ENCODE data around the gene PBX1. TPM values are rescaled to one million over a fixed set of nuclear protein-coding genes. Genes with fewer than 3 reads are reported as not detected.

The PBX1 gene
- polyA plus RNA-seq, 3 donors = 0.07 TPM; not detected in 2

DNA sequence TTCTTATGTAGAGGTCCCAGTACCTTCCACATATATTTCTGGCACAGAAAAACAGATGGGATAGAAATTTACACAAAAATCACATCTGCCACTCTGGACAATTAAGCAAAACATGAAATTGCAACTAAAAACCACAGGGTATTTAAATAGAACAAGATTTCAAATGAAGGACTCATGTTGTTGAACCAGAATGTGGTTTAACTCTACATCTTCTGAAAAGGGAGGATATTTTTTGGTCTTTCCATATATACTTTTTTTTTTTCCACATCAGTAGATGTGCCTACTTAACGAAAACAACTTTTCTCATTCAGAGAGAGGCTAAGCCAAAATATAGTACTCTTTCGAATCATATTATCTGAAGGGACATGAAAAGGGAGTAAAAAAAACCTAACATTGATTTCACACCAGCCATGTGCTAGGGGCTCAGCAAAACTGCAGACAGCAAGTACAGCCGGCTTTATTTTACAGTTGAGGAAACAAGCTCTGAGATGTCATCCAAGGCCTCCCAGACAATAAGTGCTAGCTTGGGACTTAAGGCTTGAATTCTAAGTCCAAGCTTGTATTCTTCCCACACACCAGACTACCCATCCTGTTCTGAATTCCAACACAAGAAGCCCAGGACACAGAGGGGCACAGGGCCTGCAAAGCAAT, 208.9 kb downstream of the PBX1 start:
- Histone ChIP-seq H3K9me3 (replicated peaks in 1 of 2; ENCODE audit: control insufficient read depth in 1 of 2, insufficient read depth in 1 of 2, low read length in 2 of 2) (no peaks in the 10 kb centered on the region), H3K4me3 (replicated peaks in 1 of 3; ENCODE audit: low read depth in 2 of 3, low read length in 3 of 3) (no peak overlapping the region), H3K4me2 (replicated peaks; ENCODE audit: extremely low read depth, low read length, poor library complexity, severe bottlenecking) (no peak overlapping the region), H3K27ac (ENCODE audit: low read depth in 1 of 2, low read length in 2 of 2) (no peak overlapping the region), H3K4me1 (ENCODE audit: control insufficient read depth in 1 of 2, insufficient read depth in 2 of 2, low read length in 2 of 2) (no peaks in the 10 kb centered on the region), H2AFZ (ENCODE audit: insufficient read depth, low read depth, low read length, poor library complexity, severe bottlenecking) (no peak overlapping the region), H3K36me3 (replicated peaks in 1 of 2; ENCODE audit: control insufficient read depth in 1 of 2, insufficient read depth in 2 of 2, low read length in 2 of 2) (no peaks in the 10 kb centered on the region), H4K20me1 (ENCODE audit: insufficient read depth, low read length) (no peaks in the 10 kb centered on the region), H3K79me2 (ENCODE audit: insufficient read depth, low read length) (no peaks in the 10 kb centered on the region), H3K9ac (ENCODE audit: insufficient read depth, low read length, poor library complexity, severe bottlenecking) (no peak overlapping the region), H3K27me3 (ENCODE audit: control insufficient read depth in 2 of 2, insufficient read depth in 2 of 2, low read length in 2 of 2) (no peaks in the 10 kb centered on the region)
- 100% methylated on average over 1 of the region's 3 CpGs for WGBS (ENCODE audit: insufficient coverage)
- peaks cover 2 to 4% (median 3%) of the 10 kb centered on the region in 3 donors for H3K27me3 Mint-ChIP-seq (ENCODE audit: low read depth in 3 of 3)
- H3K36me3 Mint-ChIP-seq = no peaks in the 10 kb centered on the region
- intact Hi-C loops (cut with micrococcal nuclease) = no loop called here
- TF ChIP-seq, protein P1, sequence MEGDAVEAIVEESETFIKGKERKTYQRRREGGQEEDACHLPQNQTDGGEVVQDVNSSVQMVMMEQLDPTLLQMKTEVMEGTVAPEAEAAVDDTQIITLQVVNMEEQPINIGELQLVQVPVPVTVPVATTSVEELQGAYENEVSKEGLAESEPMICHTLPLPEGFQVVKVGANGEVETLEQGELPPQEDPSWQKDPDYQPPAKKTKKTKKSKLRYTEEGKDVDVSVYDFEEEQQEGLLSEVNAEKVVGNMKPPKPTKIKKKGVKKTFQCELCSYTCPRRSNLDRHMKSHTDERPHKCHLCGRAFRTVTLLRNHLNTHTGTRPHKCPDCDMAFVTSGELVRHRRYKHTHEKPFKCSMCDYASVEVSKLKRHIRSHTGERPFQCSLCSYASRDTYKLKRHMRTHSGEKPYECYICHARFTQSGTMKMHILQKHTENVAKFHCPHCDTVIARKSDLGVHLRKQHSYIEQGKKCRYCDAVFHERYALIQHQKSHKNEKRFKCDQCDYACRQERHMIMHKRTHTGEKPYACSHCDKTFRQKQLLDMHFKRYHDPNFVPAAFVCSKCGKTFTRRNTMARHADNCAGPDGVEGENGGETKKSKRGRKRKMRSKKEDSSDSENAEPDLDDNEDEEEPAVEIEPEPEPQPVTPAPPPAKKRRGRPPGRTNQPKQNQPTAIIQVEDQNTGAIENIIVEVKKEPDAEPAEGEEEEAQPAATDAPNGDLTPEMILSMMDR (IDR thresholded peaks at IDR 0.05) = no peak
- H3K4me1 Mint-ChIP-seq = no peaks in the 10 kb centered on the region
- H3K4me3 Mint-ChIP-seq = no peak overlapping the region
- no peak for DNase-seq
- no peak overlapping the region for H3K27ac Mint-ChIP-seq
- H3K9me3 Mint-ChIP-seq = peaks cover 0 to 2% (median 0%) of the 10 kb centered on the region in 7 donors

- no peak for DNase-seq
- H4K20me1 ChIP-seq (ENCODE audit: insufficient read depth, low read length) = no peaks in the 10 kb centered on the region
- no peak overlapping the region for H2AFZ ChIP-seq (ENCODE audit: insufficient read depth, low read depth, low read length, poor library complexity, severe bottlenecking)
- H3K27ac ChIP-seq (ENCODE audit: low read depth in 1 of 2, low read length in 2 of 2) = no peak overlapping the region
- H3K36me3 ChIP-seq (replicated peaks in 1 of 2; ENCODE audit: control insufficient read depth in 1 of 2, insufficient read depth in 2 of 2, low read length in 2 of 2) = no peaks in the 10 kb centered on the region
- H3K36me3 Mint-ChIP-seq = no peaks in the 10 kb centered on the region
- H3K27me3 Mint-ChIP-seq (ENCODE audit: low read depth in 3 of 3) = peaks cover 2 to 6% (median 3%) of the 10 kb centered on the region in 3 donors
- no peaks in the 10 kb centered on the region for H3K4me1 Mint-ChIP-seq
- H3K4me1 ChIP-seq (ENCODE audit: control insufficient read depth in 1 of 2, insufficient read depth in 2 of 2, low read length in 2 of 2) = no peaks in the 10 kb centered on the region
- no peak overlapping the region for H3K4me2 ChIP-seq (replicated peaks; ENCODE audit: extremely low read depth, low read length, poor library complexity, severe bottlenecking)
- H3K9ac ChIP-seq (ENCODE audit: insufficient read depth, low read length, poor library complexity, severe bottlenecking) = no peak overlapping the region
- no peak overlapping the region for H3K4me3 Mint-ChIP-seq
- H3K9me3 Mint-ChIP-seq = peaks cover 0 to 2% (median 0%) of the 10 kb centered on the region in 7 donors
- TF ChIP-seq, protein P1 (IDR thresholded peaks at IDR 0.05) = no peak
- intact Hi-C loops (cut with micrococcal nuclease) = no loop called here
- 100% methylated on average over 2 of the region's 5 CpGs for WGBS (ENCODE audit: insufficient coverage)
- no peaks in the 10 kb centered on the region for H3K9me3 ChIP-seq (replicated peaks in 1 of 2; ENCODE audit: control insufficient read depth in 1 of 2, insufficient read depth in 1 of 2, low read length in 2 of 2)
- no peaks in the 10 kb centered on the region for H3K27me3 ChIP-seq (ENCODE audit: control insufficient read depth in 2 of 2, insufficient read depth in 2 of 2, low read length in 2 of 2)
- H3K4me3 ChIP-seq (replicated peaks in 1 of 3; ENCODE audit: low read depth in 2 of 3, low read length in 3 of 3) = no peak overlapping the region
- no peak overlapping the region for H3K27ac Mint-ChIP-seq
- H3K79me2 ChIP-seq (ENCODE audit: insufficient read depth, low read length) = no peaks in the 10 kb centered on the region
Measured at GRCh38 chr1:164768619-164769018, 209.6 kb downstream of the PBX1 start.

Measured in CD14-positive monocyte (primary cell).